ENCODE data around the gene MRPL27. TPM values are rescaled to one million over a fixed set of nuclear protein-coding genes. Genes with fewer than 3 reads are reported as not detected.

MRPL27 gene
- total RNA-seq, 6 donors from 2014 or later: 7.3 to 59.1 (median 50.6) TPM

DNA sequence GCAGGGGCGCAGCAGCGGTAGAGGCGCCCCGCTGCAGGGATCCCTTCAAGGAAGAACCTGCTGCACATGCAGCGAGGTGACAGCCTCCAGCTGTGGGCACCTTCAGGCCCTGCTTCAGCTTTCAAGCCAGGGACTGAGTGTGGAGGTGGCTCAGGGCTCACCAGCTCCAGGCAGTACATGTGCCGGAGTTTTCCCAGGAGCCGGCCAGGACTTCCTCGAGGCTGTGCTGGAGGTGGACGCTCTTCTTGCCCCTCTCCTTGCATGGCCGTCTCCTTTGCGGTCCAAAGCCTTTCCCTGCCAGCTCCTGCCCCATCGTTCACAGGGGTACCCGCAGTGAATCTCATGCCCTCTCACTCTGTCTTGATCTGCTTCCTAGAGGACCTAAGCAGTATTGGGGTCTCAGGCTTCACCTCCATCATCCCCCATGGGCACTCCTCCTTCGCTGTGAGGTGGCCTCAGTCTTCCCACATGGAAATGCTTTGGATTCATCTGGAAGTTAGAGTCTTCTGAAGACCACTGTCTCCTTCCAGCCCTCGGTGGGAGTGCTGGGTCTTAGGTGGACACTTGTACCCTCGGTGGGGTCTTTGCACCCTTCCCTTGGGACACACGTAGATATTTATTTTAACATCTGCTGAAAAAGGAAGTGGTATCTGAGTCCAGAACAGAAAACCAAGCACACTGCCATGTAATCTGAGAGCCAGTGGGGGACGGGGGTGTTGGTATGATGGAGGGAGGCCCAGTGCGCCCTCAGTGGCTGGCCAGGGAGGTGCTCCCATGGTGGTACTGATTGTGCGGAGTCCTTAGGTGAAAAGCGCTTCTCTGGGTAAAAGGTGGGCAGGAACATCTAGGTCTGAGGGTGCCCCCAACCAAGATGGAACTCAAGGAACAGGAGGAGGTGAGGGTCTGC is 20.0 kb downstream of the MRPL27 start:
- Histone ChIP-seq H3K36me3 (peaks cover 10 to 50% (median 43%) of the 10 kb centered on the region in 4 donors), H3K4me3 (no peak overlapping the region)
- ATAC-seq (ENCODE audit: low FRiP score in 2 of 2): no peak

DNA sequence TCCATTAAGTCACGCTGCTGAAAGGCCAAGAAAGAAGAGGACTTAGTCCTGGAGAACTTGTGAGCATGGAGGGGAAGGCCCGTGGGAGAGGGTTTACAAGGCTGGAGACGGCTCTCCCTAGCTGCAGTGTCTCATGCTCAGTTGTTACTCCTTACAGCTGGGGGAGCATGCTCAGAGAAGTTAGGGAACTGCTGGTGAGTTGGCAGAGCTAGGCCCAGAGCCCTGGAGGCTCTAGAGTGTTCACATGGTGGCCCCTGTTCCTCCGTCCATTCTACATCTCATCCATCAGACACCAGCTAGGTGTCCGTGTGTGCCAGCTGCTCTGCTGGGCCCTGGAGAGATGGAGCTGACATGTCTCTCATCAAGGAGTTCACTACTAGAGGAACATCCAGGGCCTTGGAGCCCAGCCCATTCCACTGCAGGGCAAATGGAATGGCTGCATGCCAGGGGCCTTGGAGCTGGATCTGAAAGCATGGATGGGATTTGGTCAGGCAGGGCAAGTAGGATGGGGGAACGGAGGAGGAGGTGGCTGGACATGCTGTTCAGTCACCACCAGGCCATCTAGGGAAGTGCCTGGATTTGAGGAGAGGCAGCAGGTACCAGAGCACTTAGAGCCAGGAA is 20.8 kb downstream of the MRPL27 start:
- 80 to 95% methylated on average over 6 of the region's 6 CpGs for WGBS, 2 donors
- Histone ChIP-seq H3K4me1 (peaks cover 6 to 15% (median 10%) of the 10 kb centered on the region in 4 donors), H3K9me3 (no peaks in the 10 kb centered on the region), H3K27ac (no peak overlapping the region), H3K27me3 (no peaks in the 10 kb centered on the region), H3K36me3 (peaks cover 10 to 42% (median 37%) of the 10 kb centered on the region in 4 donors), H3K4me3 (no peak overlapping the region)
- ATAC-seq (ENCODE audit: low FRiP score in 2 of 2) (no peak), DNase-seq (no peak)
- no peak for TF ChIP-seq POLR2AphosphoS5 (IDR thresholded peaks at IDR 0.05)
- TF ChIP-seq, protein P1, sequence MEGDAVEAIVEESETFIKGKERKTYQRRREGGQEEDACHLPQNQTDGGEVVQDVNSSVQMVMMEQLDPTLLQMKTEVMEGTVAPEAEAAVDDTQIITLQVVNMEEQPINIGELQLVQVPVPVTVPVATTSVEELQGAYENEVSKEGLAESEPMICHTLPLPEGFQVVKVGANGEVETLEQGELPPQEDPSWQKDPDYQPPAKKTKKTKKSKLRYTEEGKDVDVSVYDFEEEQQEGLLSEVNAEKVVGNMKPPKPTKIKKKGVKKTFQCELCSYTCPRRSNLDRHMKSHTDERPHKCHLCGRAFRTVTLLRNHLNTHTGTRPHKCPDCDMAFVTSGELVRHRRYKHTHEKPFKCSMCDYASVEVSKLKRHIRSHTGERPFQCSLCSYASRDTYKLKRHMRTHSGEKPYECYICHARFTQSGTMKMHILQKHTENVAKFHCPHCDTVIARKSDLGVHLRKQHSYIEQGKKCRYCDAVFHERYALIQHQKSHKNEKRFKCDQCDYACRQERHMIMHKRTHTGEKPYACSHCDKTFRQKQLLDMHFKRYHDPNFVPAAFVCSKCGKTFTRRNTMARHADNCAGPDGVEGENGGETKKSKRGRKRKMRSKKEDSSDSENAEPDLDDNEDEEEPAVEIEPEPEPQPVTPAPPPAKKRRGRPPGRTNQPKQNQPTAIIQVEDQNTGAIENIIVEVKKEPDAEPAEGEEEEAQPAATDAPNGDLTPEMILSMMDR (IDR thresholded peaks at IDR 0.05): no peak
- TF ChIP-seq EP300 (IDR thresholded peaks at IDR 0.05): no peak
- no peak for TF ChIP-seq POLR2A (IDR thresholded peaks at IDR 0.05)

More for the DNA sequence above, 20.0 kb downstream of the MRPL27 start:
- H3K4me1 ChIP-seq: peaks cover 0 to 7% (median 4%) of the 10 kb centered on the region in 4 donors
- no peak for DNase-seq
- H3K9me3 ChIP-seq: no peaks in the 10 kb centered on the region
- TF ChIP-seq, protein P1 (IDR thresholded peaks at IDR 0.05): no peak
- TF ChIP-seq POLR2A (IDR thresholded peaks at IDR 0.05): no peak
- no peak for TF ChIP-seq EP300 (IDR thresholded peaks at IDR 0.05)
- TF ChIP-seq POLR2AphosphoS5 (IDR thresholded peaks at IDR 0.05): no peak
- 90 to 93% methylated on average over 17 to 21 of the region's 21 CpGs for WGBS, 2 donors
- no peaks in the 10 kb centered on the region for H3K27me3 ChIP-seq
- no peak overlapping the region for H3K27ac ChIP-seq

DNA sequence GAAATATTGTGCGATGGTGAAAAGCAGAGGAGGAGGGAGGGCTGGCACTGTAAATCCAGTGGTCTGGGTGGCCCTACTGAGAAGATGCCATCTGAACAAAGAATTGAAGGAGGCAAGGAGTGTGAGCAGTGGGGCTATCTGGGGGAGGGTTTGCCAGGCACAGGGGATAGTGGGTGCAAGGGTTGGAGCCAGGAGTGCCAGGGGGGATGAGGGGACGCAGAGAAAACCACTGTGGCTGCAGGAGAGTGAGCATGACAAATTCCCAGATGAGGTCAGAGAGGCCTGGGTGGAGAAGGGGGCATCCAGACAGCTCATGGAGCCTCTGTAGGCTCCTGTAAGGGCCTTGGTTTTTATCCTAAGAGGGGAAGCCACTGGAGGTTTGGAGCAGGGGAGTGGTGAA is 22.3 kb downstream of the MRPL27 start:
- ATAC-seq (ENCODE audit: low FRiP score in 2 of 2): no peak
- H3K27me3 ChIP-seq: no peaks in the 10 kb centered on the region
- H3K4me3 ChIP-seq: no peak overlapping the region
- 88 to 93% methylated on average over 2 of the region's 2 CpGs for WGBS, 2 donors
- peaks cover 12 to 20% (median 15%) of the 10 kb centered on the region in 4 donors for H3K4me1 ChIP-seq
- no peak for DNase-seq
- H3K27ac ChIP-seq: no peak overlapping the region
- no peak for TF ChIP-seq POLR2A (IDR thresholded peaks at IDR 0.05)
- peaks cover under 1 to 28% (median 22%) of the 10 kb centered on the region in 4 donors for H3K36me3 ChIP-seq
- H3K9me3 ChIP-seq: no peaks in the 10 kb centered on the region

DNA sequence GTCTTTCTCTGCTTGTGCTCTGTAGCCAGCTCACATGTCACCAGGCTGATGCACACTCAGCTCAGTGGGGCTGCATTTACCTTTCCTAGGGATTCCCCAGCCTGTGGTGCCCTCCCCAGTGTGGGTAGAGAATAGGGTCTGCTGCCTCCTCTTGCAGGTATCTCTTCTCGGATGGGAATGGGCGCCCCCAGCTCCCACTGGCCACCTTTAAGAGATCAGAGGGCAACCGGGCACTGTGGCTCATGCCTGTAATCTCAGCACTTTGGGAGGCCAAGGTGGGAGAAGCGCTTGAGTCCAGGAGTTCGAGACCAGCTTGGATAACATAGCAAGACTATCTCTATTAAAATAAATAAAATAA is 23.8 kb downstream of the MRPL27 start:
- H3K9me3 ChIP-seq: no peaks in the 10 kb centered on the region
- H3K27me3 ChIP-seq: no peaks in the 10 kb centered on the region
- H3K27ac ChIP-seq: no peak overlapping the region
- WGBS, 2 donors: 96 to 97% methylated on average over 5 of the region's 5 CpGs
- ATAC-seq (ENCODE audit: low FRiP score in 2 of 2) (no peak), DNase-seq (no peak)
- H3K4me1 ChIP-seq: peaks cover 20 to 30% (median 24%) of the 10 kb centered on the region in 4 donors
- H3K4me3 ChIP-seq: no peak overlapping the region
- TF ChIP-seq POLR2AphosphoS5 (IDR thresholded peaks at IDR 0.05) (no peak), POLR2A (IDR thresholded peaks at IDR 0.05) (no peak), EP300 (IDR thresholded peaks at IDR 0.05) (no peak)
- TF ChIP-seq, protein P1 (IDR thresholded peaks at IDR 0.05): no peak
- H3K36me3 ChIP-seq: peaks cover 0 to 15% (median 8%) of the 10 kb centered on the region in 4 donors

DNA sequence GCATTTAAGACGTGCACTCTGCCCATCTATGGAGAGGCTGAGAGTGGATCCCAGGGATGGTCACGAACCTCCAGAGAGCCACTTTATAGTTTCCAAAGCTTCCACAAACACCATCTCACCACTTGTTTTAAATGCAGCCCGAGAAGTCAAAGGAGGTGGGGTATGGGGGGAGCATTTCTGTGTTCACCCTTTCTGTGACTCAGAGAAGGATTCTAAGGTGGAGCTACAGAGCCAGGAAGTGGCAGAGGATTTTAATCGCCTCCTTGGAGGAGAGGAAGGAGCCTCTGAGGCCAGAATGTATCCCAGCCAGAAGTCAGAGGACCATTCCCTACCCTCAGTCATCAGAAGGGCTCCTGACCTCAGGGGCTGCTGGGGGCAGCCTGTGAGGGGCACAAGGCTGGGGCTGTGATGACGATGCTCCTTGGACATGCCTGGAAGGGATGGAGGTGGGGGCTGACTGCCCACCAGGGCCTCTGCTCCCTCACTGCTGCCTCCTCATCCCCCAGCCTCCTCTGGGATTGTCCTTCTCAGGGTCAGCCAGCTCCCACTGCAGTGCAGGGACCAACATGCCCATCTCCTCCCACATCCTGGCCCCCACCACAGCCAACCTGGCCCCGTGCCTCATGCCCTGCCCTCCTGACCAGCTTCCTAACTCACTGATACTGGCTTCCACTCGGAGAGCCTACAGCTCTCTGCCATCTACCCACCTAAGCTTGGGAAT is 24.3 kb downstream of the MRPL27 start:
- ATAC-seq (ENCODE audit: low FRiP score in 2 of 2): no peak
- H3K4me1 ChIP-seq: peaks cover 20 to 30% (median 24%) of the 10 kb centered on the region in 4 donors
- H3K4me3 ChIP-seq: no peak overlapping the region
- TF ChIP-seq POLR2A (IDR thresholded peaks at IDR 0.05) (no peak), POLR2AphosphoS5 (IDR thresholded peaks at IDR 0.05) (no peak), EP300 (IDR thresholded peaks at IDR 0.05) (no peak)
- TF ChIP-seq, protein P1 (IDR thresholded peaks at IDR 0.05): no peak
- 70 to 73% methylated on average over 6 to 7 of the region's 7 CpGs for WGBS, 2 donors
- no peak overlapping the region for H3K27ac ChIP-seq
- no peaks in the 10 kb centered on the region for H3K27me3 ChIP-seq
- H3K36me3 ChIP-seq: peaks cover 0 to 9% (median 3%) of the 10 kb centered on the region in 4 donors
- H3K9me3 ChIP-seq: no peaks in the 10 kb centered on the region
- peak in 1 of 2 donors; percentile 54 for DNase-seq

All from upper lobe of left lung (tissue), 6 donors.